HG03521 (cell line): Measurements from ENCODE around the gene RAB5A.
"Not testable (repeated sequence)": the region's sequence is repeated elsewhere in the genome, so short reads cannot be mapped to it uniquely, and the experiment has no call there.

Experiments
- ATAC-seq: cut with Tn5 transposase; IDR thresholded peaks from one replicate; pipeline ENCODE4 v1.9.1; 2021; ENCODE audit warnings: mild to moderate bottlenecking, moderate library complexity; ENCODE audit not compliant: unreplicated experiment

RAB5A gene

GRCh38 chr3:19947549-19948225, 790 bp downstream of the RAB5A start:
- ATAC-seq = peak; percentile 8

GRCh38 chr3:19948226-19948591, 1.3 kb downstream of the RAB5A start:
- no peak for ATAC-seq

- no peak for ATAC-seq
Measured at GRCh38 chr3:19950316-19950715, 3.4 kb downstream of the RAB5A start.

GRCh38 chr3:19954676-19955075, 7.8 kb downstream of the RAB5A start:
- no peak for ATAC-seq

- not testable (repeated sequence) for ATAC-seq
Measured at GRCh38 chr3:19957354-19957753, 10.5 kb downstream of the RAB5A start.

- ATAC-seq = no peak
Measured at GRCh38 chr3:19959505-19959904, 12.6 kb downstream of the RAB5A start.

- no peak for ATAC-seq
Measured at GRCh38 chr3:19960696-19961095, 13.8 kb downstream of the RAB5A start.

GRCh38 chr3:19961960-19962359, 15.1 kb downstream of the RAB5A start:
- ATAC-seq = no peak

- no peak for ATAC-seq
Measured at GRCh38 chr3:19967208-19967607, 20.3 kb downstream of the RAB5A start.

GRCh38 chr3:19967812-19968211, 20.9 kb downstream of the RAB5A start:
- no peak for ATAC-seq

- ATAC-seq = no peak
Measured at GRCh38 chr3:19970327-19970726, 23.4 kb downstream of the RAB5A start.

GRCh38 chr3:19972054-19972453, 25.2 kb downstream of the RAB5A start:
- ATAC-seq = no peak

GRCh38 chr3:19988904-19989303, 42.0 kb downstream of the RAB5A start:
- not testable (repeated sequence) for ATAC-seq

- no peak for ATAC-seq
Measured at GRCh38 chr3:19994796-19995195, 47.9 kb downstream of the RAB5A start.

- no peak for ATAC-seq
Measured at GRCh38 chr3:19997502-19997901, 50.6 kb downstream of the RAB5A start.

- no peak for ATAC-seq
Measured at GRCh38 chr3:20001932-20002331, 55.0 kb downstream of the RAB5A start.

- no peak for ATAC-seq
Measured at GRCh38 chr3:20007960-20008359, 61.1 kb downstream of the RAB5A start.

GRCh38 chr3:20008646-20009045, 61.7 kb downstream of the RAB5A start:
- no peak for ATAC-seq

GRCh38 chr3:20012164-20012563, 65.3 kb downstream of the RAB5A start, which contains the start of gene PP2D1:
Gene PP2D1 (minus strand): TSS chr3:20012264. CDS start chr3:20012072, 192 bp downstream.
- ATAC-seq = no peak

GRCh38 chr3:20013396-20013795, 66.5 kb downstream of the RAB5A start:
- no peak for ATAC-seq

GRCh38 chr3:20015525-20015924, 68.6 kb downstream of the RAB5A start:
- no peak for ATAC-seq

GRCh38 chr3:20016076-20016475, 69.2 kb downstream of the RAB5A start:
- ATAC-seq = not testable (repeated sequence)

- no peak for ATAC-seq
Measured at GRCh38 chr3:20022954-20023622, 76.2 kb downstream of the RAB5A start.
